Activated CD4-positive, alpha-beta T cell treated with anti-CD3 and anti-CD28 coated beads for 24 hours (primary cell): ENCODE results near the gene SEMA3G.

ENCODE experiments used
- DNase-seq, 2 donors: peaks; one replicate each; pipeline ENCODE4 v3.0.0-alpha.2; 2020; ENCODE audit warnings: low read depth in 2 of 2

Gene SEMA3G

GRCh38 chr3:52453496-52454249, 8.8 kb upstream of the SEMA3G start, which contains the start of gene TNNC1:
TSS of gene TNNC1 (minus strand) at chr3:52454041. CDS start at chr3:52454015, 26 bp downstream.
- no peak for DNase-seq

- no peak for DNase-seq
These were observed 7.8 kb upstream of the SEMA3G start for GRCh38 chr3:52452570-52453221.

GRCh38 chr3:52452126-52452525, 7.2 kb upstream of the SEMA3G start:
- no peak for DNase-seq

DNA sequence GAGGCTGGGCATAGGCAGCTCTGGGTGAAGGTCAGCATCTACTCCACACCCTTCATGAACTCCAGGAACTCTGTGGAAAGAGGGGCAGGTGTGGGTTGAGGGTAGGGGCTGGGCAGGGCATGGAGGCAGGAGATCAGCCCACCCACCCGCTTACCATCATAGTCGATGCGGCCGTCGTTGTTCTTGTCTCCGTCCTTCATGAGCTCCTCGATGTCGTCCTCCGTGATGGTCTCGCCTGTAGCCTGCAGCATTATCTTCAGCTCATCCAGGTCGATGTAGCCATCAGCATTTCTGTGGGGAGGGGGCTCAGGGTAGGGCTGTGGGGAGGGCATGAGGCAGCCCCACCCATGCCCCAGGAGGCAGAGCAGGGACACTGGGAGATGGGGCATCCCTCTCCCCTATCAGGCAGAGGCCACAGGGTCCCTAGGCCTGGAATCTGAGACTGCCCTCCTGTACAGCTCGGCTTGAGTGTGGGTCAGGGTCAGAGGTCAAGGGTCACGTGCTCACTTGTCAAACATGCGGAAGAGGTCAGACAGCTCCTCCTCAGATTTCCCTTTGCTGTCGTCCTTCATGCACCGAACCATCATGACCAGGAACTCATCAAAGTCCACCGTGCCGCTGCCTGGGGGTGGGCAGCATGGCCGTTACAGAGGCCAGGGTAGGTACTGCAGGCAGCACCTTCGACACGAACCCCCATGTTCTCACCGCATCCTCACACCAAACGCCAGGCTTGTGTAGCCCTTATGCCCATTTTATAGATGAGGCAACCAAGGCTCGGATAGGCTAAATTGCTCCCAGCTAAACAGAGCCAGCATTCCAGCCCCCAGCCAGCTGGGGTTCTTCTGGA, 6.6 kb upstream of the SEMA3G start:
- DNase-seq, result no peak

GRCh38 chr3:52450489-52451236, 5.8 kb upstream of the SEMA3G start:
- DNase-seq, result no peak

GRCh38 chr3:52447512-52448355, 2.8 kb upstream of the SEMA3G start:
- DNase-seq, result no peak

- DNase-seq, result peak; percentile 60 to 63
These were observed 2.0 kb upstream of the SEMA3G start for GRCh38 chr3:52446631-52447511.

- no peak for DNase-seq
These were observed 1.1 kb upstream of the SEMA3G start for GRCh38 chr3:52446042-52446441.

DNA sequence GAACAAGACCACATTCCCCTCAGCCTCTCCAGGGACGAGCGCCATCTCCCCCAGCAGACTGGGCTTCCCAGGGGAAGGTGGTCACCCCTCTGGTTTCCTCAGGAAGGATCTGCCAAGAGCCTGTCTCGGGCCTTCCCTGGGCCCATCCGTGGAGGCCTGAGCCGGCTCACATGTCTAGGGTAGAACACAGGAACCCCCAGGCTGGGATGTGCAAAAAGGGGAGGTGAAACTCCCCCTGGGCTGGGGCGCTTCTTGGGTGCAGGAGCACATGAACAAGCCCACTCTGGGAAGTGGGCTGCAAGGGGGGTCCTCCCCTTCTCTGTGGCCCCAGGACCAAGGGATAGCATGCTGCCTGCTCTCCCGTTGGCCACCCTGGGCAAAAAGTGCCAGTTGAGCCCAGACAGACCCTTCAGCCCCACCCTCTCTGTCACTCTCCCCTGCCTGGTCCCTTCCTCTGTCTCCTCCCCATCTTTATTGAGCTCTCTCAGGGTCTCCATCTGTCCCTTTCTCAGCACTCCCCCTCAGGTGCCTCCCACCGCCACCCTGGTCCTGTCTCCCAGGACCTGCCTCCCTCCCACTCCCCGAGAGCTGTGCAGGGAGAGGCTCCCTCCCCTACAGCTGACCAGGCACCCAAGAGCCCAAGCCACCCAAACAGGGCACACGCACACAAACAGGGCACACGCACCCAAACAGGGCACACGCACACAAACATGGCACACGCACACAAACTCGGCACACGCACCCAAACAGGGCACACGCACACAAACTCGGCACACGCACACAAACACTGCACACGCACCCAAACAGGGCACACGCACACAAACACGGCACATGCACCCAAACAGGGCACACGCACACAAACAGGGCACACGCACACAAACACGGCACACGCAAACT, 864 bp downstream of the SEMA3G start:
- DNase-seq, result no peak

GRCh38 chr3:52443268-52443610, 1.7 kb downstream of the SEMA3G start:
- DNase-seq, result no peak

DNA sequence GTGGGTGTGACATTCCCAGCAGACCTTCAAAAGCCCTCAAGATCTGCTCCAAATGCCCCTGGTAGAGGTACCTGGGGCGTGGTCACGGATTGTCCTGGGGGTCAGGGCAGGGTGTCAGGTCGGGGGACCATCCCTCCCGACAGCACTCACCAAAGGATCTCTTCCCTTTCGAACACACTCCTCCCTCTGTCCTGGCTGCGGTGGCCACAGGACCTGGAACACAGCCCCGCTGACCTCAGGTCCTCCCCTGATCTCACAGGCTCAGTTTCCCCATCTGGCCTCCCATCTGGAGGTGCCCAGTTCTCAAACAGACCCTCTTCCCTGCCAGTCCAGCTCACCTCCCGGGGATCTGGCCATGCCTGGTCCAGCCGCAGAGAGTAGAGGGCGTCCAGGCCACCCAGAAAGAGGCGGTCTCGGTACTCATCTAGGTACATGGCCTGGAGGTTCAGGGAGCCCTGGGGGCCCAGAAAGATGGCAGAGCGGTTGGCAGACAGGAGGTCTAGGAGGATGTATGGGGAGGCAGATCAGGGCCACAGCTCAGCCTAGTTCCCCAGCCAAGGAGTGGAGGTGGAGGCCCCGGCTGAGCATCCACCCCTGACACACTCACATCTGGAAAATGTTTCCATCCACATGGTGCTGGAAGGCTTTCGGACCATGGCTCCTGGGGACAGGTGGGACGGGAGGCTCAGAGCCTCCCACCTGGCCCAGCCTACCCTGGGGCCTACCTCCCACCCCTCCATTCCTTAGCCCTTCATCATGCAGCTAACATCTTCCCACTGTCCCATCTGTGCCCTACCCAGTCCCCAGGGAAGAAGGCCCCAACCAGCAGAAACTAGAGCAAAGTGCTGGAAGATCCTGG, 2.3 kb downstream of the SEMA3G start:
- DNase-seq, result no peak

GRCh38 chr3:52441772-52442332, 3.1 kb downstream of the SEMA3G start:
- no peak for DNase-seq

- no peak for DNase-seq
These were observed 3.7 kb downstream of the SEMA3G start for GRCh38 chr3:52441091-52441771.

DNA sequence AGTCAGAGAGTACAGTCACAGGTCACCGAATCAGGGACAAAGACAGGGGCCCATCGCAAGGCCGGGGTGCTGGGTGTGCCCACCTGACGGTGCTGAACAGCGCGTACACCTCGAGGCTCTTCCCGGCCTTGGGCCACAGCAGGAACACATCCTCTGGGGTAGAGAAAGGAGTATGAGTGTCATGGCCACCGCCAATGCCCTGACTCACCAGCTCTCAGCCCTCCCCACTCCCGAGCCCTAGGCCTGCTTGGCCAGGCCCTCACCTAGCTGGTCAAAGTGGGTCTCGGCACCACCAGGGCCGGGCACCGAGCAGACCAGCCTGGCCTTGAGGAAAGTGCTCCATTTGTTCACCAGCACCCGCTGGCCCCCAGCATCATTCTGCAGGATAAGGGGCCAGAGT, 4.2 kb downstream of the SEMA3G start:
- no peak for DNase-seq

DNA sequence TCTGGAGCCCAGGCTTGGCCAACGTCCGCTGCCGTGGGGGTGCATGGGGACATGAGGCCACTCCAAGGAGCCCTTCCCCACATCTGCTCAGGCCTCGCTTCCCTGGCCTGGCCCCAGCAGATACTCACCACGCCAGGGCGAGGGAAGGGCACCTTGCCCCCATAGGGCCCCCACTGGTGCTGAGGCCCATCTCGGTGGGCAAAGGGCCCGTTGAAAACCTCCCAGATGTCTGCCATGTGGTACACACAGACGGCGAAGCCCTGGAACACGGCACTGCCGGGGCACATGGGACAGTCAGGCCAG, 4.7 kb downstream of the SEMA3G start:
- DNase-seq, result no peak

- DNase-seq, result no peak
These were observed 5.3 kb downstream of the SEMA3G start for GRCh38 chr3:52439426-52440248.
